ENCODE results near the gene FSD1.

DNA sequence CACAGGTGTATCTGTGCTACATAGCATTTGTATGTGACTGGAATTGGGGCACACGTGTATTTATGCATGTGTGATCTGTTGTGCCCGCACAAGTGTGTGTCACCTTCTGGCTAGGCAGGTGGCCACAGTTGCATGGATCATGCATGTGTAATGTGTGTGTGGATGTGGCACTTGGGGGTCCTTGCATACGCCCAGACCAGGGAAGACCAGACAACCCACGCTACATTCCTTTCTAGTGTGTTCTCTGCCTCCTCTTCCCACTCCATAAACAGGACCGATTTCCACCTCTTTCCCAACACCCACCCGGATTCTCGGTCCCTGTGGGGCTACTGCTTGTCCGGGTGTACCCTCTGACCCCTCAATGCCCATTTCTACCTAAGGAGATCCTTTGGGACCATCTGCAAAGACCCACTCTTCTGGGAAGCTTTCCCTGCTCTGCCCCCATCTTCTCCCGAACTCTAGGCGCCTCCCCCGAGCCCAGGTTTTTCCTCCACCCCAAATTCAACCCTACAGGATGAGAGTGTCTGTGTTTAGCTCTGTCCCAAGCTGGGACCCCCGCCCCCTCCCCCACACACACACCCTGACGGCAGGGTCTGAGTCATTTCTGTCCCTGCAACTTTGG is 21.9 kb downstream of the FSD1 start:
- no peak for TF ChIP-seq EZH2 (IDR thresholded peaks at IDR 0.05; ENCODE audit: insufficient read depth, poor library complexity, severe bottlenecking)
- TF ChIP-seq EZH2phosphoT487 (IDR thresholded peaks at IDR 0.05; ENCODE audit: insufficient read depth, low read depth), result no peak
